GM19372 (cell line): ENCODE results near the gene GPC3.
"Not testable (repeated sequence)": the region's sequence is repeated elsewhere in the genome, so short reads cannot be mapped to it uniquely, and the experiment has no call there.

ENCODE experiments used
- ATAC-seq: cut with Tn5 transposase; IDR thresholded peaks from one replicate; pipeline ENCODE4 v1.9.1; 2021; ENCODE audit warnings: mild to moderate bottlenecking, low read depth, moderate library complexity; ENCODE audit not compliant: unreplicated experiment

Gene GPC3

DNA sequence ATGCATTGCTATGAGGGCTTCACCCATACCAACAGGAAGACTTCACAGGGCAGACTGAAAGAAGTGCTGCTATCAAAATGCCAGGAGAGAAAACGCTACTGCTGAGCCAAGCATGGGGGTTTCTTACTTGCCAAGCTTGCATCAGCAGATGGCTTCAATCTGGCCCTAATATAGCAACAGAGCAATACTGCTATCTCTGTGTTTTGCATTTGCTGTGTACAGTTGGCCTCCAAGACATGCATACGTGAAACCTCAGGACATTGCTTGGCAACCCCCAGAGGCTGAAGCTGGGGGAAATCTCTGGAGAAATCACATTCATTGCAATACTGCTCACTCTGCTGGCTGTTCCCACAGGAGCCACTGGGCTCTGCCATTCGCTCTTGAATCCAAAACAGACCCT, 442.9 kb downstream of the GPC3 start:
- ATAC-seq: no peak

DNA sequence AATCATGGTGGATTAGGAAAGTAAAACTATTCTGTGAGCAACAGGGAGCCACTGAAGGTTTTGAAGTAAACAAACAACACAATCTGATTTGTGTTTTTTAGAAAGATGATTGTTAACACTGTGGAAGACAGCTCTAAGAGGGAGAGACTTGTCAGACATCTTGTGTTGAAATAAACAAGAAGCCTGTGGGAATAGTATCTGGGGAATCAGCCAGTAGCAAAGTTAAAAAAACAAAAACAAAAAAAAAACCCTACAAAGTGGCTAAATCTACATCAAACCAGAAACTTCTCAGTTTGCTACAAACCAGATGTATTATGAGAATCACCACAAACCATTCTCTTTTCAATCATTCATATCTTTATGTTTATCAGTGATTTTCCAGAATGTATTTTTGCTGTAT, 444.4 kb downstream of the GPC3 start:
- ATAC-seq: no peak

DNA sequence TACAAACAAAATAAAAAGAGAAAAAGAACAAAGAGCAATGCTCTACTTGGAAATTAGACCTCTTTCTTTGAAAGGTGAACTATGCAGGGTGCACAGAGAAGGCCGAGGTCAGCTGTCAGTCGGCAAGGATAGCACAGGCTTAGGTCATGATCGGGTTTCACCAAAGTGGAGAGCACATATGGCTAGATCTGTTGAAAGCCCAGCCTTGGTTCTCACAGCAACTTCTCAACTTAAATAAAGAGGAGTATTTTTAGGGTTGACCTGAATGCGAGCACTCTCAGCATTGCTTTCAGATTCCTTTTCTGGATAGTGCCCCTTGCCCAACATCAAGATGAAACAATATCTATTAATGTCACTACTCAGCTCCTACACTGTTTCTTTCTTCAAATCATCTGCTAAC, 447.2 kb downstream of the GPC3 start:
- ATAC-seq: no peak

DNA sequence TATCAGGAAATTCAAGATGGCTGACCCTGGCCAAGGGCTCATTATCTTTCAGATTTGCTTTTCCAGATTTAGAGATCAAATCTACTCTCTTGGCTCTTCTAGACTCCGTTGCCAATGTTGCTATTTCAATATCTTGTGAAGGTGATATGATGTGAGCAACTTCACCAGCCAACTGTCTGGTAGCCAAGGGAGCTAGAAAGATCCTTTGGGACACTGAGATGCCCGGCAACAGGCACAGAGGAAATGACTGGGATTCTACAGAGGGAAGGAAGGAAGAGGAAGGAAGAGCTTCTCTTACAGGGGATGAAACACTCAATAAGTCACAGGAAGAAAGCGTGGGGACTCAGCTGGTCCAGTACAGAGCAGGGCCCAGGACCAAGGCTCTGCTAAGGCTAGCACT, 448.3 kb downstream of the GPC3 start:
- no peak for ATAC-seq

DNA sequence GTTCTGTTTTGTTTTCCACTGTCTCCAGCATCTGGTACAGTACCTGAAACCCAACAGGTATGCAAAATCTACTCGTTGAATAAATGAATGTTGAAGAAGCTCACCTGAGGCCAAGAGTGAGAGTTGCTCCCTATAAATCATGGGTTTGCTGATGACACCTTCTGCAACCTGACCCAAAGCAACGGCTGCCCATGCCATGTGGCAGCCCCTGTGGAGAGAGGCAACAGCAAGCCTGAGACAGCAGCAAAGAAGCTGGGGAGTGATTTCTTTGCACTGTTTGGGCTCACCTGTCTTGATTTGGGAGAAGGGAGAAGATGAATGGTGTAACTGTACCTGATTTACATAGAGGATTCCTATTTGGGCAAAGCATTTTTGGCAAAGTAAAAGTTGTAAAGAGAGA, 450.3 kb downstream of the GPC3 start:
- no peak for ATAC-seq

DNA sequence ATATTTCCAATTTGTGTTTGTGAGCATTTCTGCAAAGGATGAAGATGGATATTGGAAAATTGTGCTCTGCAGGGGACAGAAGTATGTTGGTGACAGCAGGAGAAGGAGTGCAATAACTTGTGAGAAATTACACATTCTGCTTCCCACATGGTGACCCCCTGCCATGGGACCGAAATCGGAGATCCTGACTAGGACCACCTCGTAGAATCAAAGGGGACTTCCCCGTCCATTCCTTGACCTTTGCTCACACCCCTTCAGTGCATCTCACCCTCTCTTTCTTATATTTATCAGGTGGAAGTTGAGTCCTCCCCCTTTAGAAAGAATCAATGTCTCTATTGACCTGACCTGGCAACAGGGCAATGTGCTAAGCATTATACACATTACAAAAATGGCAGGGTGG, 451.2 kb downstream of the GPC3 start:
- no peak for ATAC-seq

DNA sequence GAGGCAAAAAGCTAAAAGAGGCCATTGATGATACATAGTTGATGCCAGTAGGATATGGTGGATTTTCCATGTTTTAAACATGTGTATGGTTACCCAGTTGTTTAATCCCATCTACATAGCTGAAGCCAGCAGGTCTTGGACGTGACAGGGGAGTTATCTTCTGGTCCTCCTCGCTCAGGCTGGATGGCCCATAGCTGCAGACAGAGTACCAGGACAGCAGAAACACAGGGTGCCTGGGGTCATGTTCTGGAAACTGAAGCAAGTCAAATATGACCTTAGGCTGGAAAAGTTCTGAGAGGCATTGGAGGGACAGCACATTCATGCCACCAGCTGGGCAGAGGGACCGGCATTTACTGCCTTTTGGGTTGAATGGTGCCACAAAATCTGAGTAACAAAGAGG, 452.1 kb downstream of the GPC3 start:
- no peak for ATAC-seq

DNA sequence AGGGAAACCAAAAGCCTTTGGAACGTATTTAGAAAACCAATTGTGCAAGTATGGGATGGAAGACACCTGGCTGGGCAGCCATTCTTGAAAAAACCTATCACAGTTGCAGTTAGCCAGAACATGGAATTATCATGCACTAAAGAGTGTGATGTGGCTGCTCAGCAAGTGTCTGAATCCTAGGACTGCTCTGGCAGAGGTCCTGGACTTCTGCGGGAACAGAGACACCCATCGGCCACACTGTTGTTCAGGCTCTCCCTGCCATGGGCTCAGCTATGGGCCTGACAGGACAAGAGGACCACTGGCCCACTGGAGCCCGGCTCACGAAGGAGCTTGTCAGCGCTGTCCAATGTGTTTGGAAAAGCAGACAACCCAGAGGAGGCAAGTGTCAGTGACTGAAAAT, 454.4 kb downstream of the GPC3 start:
- no peak for ATAC-seq

DNA sequence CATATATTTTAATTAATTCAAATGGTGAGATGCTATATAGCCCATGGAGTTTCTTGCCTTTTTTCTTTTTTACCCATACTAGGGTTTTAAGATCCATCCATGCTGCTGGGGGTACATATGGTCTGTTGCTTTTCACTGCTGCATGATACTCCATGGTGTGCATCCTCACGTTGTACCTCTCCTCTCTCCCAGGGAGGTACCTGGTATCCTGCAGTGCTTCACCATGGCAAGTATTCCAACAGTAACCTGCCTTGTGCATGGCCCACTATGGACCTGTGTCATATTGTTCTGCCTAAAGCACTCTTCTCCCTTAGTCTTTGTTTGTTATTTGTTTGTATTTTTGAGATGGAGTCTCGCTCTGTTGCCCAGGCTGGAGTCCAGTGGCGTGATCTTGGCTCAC, 455.8 kb downstream of the GPC3 start:
- no peak for ATAC-seq

DNA sequence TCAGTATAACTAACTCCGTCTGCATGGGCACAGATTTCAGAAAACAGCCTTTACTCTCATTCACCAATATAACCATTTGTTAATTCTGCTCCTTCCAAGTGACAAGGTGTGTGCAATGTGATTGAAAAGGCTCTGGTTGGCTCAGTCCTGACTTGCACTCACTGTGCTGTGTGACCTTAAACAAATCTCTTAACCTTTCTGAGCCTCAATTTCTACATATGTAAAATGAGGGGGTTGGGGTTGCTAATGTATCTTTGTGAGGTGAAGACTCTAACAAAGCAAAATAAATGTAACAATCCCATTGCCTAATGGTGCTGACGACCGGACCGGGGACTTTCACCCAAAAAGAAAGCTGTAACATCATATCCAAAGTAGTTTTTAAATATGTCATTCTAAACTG, 457.6 kb downstream of the GPC3 start:
- ATAC-seq: no peak

DNA sequence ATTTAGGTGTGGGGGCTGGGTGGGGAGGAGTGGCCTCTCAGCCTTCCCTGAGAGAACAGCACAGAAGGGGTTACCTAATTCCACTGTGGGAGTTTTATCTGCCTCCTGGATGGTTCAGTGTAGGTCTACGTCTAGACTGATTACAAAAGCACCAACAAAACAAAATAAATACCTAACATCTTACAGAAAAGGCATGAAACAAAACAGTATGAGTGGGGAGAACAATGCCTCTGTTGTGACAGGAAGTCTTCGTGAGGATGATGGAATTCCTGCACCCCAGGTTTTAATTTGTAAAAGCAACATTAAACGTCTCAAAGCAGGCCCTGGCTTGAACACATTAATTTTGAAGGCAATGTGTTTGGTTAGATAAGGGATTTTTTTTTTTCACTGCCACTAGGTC, 458.0 kb downstream of the GPC3 start:
- no peak for ATAC-seq

DNA sequence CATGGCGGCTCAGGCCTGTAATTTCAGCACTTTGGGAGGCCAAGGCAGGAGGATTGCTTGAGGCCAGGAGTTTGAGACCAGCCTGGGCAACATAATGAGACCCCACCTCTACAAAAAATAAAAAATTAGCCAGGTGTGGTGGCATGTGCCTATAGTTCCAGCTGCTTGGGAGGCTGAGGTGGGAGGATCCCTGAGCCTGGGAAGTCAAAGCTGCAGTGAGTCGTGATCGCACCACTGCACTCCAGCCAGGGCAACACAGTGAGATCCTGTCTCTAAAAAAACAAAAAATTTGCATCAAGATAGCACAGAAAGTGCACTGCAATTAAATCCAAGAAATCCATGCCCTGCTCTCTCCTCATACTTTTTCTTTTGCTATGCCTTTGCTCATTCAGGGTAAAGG, 458.6 kb downstream of the GPC3 start:
- ATAC-seq: not testable (repeated sequence)

DNA sequence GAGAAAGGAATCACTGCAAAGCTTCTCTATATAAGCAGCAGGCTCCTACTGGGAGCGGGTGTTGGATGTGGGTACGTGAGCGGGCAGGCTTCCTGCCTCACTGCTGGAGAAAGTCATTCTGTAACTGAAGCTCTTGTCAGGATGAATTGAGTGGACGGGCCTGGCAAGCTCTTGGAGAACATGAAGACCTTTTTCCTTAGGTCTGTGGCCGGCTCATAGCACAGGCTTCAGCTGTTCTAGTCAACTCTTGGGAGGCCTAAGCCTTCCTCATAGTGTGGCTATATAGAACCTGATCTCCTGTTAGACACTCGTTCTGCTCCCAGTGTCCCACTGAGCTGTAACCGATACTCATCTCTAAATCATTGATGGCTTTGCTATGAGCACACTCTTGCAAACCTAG, 461.9 kb downstream of the GPC3 start:
- no peak for ATAC-seq

DNA sequence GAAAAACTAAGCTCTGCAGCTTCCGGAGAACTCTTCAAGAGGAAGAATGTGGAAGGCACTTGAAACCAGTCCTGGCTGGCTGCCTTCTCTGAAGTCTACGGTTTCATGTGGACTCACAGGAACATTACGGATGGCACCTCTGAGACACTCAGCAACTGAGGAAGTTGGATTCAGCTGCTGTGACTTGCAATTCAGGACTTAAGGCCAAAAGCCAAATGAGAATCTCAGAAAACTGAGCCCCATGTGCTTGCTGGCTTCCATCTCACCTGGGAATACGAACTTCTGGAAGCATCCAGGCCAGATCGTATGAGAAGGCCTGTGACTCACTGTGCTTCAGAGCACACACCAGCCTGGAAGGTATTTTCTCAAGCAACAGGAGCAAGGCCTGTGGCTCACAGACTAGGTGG, 462.3 kb downstream of the GPC3 start:
- no peak for ATAC-seq

DNA sequence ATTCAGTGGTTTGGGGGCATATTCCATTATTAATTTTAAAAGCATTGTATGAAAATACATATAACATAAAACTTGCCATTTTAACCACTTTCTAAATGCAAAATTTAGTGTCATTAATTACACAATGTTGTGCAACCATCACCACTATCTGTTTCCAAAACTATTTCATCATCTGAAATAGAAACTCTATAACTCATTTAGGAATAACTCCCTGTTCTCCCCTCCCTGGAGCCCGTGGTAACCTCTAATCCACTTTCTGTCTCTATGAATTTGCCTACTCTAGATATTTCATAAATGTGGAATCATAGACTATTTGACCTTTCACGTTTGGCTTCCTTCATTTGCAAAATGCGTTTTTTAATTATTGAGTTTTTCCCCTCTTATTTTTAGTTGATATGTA, 468.7 kb downstream of the GPC3 start:
- no peak for ATAC-seq

DNA sequence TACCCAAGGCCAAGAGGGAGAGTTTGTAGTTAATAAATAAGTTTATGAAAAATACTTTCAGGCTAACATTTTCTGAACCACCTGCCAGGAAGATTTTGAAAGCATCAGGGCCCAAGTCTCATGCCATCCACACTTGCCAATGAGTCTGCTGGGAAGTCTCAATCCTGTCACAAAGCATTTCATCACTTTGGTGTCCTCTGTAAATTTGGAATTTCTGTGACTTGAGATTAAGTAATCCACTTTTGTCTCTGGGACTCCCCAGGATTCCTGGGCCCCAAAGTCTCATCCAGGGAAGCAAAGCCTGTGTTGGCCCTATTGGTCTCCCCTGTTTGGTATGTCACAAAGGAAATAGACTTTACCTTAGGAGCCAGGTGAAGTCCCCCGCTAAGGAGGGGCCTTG, 470.9 kb downstream of the GPC3 start:
- no peak for ATAC-seq

DNA sequence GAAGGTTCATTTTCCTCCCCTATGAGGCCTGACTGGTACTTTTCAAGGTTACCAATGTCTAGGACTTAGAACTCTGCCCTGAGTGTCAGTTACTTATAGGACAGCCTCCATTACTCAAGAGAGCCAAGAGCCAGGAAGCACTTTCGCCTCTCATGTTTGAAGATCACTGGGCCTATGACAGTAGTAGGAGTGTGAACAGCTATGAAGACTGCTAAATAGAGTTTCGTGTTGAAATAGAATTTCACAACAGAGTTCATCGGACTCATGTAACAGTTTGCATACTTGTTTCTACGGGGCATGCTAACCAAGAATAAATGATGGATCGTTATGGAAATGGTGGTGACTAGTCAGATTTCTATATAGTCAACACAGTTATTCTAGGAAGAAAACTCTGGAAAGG, 472.3 kb downstream of the GPC3 start:
- no peak for ATAC-seq

DNA sequence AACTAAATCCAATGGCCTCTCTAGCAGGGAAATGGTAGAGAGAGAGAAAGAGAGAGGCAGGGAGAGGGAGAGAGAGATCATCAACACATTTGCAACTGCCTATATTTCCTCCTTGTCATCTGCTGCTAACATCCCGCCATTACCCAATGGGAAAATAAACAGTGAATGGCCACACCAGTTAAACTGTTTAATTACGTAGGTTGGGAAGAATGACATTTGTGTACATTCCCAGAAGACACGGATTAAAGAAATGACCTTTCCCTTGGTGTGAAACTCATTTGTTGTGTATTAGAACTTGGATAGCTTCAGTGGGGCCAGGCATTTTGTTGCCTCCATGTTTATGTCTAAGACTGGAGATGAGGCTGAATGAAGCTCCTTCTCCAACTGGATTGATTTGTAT, 474.4 kb downstream of the GPC3 start:
- no peak for ATAC-seq

DNA sequence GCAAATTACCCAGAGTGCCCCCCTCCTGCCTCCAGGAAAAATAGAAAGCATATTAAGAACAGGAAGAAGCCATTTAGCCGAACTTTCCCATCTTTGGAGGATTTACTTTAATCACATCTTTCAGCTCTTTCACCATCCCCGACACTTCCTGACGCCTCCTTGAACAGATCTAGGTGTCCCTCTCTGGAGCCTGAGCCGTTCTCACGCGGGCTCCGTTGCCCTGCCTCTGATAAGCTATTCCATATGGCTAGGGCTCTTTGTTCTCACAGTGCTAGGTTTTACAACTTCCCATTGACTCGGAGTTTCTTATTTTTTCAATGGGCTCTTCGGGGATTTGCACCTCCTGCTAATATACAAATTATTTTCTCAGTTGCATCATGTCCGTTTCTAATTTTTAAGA, 488.0 kb downstream of the GPC3 start:
- no peak for ATAC-seq

DNA sequence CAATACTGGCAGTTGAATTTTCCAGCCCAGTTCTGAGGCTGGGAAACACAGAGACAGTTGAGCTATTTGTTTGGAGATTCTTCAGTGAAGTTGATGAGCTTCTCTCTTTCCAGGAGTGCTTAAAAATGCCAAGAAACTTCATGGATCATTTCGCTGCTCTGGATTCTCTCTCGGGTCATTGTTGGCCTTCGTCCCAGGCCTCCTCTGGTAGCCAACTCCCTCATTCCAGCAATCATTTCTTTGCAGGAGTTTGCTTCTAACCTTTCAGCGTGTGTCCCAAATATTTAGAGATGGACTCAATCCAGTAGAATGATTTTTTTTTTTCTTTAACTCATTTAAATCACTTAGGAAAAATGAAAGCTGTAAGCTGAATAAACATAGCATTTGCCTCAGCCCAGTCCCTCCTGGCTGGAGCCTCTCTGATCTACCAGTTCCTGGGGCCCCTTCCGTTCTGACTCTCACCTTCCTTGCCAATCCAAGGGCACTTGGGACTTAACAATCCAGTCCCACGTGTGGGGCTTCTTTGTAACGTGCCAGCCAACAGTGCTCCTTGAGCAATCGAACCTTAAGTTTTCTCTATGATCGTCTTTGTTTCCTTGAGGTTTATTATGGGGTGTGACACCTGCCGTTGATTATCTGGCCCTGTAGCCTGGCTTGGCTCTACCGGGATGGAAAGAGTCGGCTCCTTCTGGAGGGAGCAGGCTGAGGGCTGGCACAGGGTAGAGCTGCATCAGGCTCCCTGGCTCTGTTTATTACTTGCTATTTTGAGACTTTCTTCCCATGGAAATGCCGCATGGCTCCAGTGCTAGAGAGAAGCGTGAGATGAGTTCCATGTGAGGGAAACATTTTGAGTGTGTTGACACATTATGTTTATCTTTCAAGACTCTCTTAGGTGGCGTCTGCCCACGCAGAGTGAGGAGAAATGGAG, 489.7 kb downstream of the GPC3 start:
- ATAC-seq: no peak

DNA sequence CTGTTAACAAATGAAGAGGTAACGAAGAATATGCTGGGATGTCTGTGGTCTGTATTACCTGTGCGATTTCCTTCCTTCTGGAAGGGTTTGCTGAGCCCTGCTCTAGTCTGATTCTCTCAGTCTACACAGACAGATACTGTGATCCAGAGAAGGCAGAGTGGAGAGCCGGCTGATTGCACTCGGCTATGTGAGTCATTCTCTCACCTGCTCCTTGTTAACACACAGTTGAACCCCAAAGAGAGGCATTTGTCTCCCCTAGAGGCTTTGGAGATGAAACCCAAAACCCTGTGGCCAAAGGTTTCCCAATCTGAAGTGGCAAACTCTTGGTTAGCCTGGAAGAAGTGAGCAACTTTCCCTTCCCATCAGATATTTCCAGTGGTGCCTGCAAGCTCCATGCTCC, 492.0 kb downstream of the GPC3 start:
- ATAC-seq: no peak

DNA sequence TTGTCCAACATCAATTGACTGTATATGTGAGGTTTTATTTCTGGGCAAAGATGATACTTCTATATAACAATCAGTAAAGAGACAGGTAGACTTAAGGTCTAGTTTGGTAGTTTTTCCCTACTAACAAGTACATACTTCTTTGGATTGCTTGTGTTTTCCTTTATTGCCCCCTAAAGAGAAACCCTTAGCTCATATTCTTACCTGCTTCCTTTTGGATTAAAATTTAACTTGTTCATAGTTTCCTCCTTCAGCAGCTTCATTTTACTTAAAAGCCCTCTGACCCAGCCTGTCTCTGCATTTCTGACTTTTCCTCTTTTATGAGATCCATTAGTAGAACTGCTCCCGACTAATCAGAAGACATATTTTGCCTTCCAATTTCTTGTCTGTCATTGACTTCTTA, 494.4 kb downstream of the GPC3 start:
- ATAC-seq: no peak
